Activated CD8-positive, alpha-beta memory T cell treated with anti-CD3 and anti-CD28 coated beads, Interleukin-2, amount 50 U/mL, for 4 hours (primary cell): ENCODE results near the gene ERG28.
"Not testable (repeated sequence)": the region's sequence is repeated elsewhere in the genome, so short reads cannot be mapped to it uniquely, and the experiment has no call there.

Experiments
- DNase-seq: peaks from one replicate; pipeline ENCODE4 v3.0.0-alpha.2; 2020

The ERG28 gene, protein sequence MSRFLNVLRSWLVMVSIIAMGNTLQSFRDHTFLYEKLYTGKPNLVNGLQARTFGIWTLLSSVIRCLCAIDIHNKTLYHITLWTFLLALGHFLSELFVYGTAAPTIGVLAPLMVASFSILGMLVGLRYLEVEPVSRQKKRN

DNA sequence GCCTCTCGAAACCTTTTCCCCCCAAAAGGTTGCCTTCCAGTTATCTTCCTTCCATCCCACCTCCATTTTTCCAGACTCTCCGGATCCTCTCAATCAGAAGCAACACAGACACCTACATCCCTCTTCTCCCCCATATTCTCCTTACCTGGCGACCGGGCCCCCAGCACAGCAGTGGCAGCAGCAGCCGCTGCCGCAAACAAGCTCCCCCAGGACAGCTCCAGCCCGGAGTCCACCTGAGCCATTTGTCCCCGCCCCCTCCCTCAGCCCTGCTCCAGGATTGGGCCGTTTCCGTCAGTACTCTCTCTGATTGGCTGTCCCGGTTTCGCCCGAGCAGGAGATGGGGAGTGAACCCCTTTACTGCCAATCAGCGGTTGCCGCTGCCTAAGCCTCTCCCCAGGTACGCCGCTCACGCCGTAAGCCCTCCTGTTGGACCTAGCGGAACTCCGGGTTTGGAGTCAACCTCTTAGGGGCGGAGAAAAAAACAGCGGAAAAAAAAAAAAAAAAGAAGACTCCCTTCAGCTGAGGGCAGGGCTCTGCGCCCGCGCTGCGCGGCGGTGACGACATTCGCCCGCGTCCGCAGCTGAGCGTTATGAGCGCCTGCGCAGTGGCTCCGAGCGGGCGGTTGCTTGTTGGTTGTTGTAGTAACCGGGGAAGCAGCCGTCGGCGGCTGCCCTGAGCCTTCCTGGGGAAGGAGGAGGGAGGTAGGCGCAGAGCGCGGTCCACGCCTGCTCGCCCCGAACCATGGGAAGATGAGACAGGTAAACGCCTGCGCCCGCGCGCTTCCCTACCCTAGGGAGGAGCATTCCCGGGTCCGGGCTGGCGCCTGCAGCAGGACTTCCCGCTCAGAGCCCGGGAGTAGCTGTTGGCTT lies at the start of gene ERG28, which contains the start of gene TTLL5:
Gene ERG28 (minus strand): TSS at position 247 of the 869 bp plus-strand sequence. CDS start 3,374 bp downstream, outside the sequence.
Gene TTLL5 (plus strand): TSS at position 617 of the 869 bp plus-strand sequence. CDS start 1,904 bp downstream, outside the sequence.
- peak; percentile 96 for DNase-seq

DNA sequence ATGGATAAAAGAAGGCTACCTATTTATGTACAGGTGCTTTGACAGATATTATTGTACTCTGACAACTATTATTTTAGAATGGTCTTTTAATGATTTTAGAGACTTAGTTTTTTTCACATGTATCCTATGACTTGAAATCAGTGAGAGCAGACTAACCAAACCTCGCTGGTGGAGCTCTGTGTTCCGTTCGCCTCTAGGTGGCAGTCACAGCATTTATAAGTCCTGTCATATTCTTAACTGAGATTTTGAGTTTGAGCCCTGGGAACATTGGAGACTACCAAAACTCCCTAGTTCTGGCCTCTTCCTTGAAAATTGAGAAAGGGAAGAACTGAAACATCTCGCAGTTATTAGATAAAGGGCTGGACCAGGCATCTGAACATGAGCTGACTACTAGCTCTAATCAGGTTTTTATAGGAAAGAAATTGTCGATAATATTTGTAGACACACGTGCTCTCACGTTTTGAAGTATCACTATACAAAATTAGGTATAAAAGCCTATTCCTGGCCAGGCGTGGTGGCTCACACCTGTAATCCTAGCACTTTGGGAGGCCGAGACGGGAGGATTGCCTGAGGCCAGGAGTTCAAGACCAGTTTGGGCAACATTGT lies 48.6 kb upstream of the ERG28 start:
- peak; percentile 60 for DNase-seq

DNA sequence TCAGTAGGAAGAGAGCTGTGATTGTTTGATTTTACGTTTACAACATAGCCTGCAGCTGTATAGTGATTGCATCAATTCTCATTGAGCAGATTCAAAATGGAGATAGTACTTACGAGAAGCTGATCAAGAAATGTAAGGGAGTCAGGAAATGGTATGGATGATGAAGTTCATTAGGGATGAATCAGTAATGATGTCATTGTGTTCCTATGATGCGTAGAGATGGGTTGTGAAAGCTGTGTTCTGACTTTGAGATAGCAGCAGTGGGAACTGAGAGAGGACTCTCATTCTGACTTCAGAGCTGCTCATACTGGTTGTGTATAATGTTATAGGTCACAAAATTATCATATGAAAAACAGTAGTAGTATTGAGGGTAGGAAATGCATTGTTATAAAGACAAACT lies 44.3 kb upstream of the ERG28 start:
- no peak for DNase-seq

DNA sequence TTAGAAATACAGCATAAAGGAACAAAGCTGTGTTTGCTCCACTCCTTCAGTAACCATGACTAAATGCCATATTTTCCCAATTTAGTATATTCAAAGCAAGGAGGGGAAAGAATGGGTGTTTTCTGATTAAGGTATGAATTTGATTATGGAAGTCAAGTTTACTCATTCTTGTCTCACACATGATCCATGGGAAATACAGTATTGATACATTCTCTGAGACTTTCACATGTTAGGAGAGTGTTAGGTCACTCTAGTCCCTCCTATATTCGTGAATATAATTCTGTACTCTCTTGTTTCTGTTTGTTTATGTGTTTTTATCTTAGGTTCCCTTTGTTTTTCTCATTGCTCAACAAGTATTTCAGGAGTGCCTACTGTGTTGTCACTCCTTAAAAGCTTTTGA lies 42.8 kb upstream of the ERG28 start:
- DNase-seq: no peak

DNA sequence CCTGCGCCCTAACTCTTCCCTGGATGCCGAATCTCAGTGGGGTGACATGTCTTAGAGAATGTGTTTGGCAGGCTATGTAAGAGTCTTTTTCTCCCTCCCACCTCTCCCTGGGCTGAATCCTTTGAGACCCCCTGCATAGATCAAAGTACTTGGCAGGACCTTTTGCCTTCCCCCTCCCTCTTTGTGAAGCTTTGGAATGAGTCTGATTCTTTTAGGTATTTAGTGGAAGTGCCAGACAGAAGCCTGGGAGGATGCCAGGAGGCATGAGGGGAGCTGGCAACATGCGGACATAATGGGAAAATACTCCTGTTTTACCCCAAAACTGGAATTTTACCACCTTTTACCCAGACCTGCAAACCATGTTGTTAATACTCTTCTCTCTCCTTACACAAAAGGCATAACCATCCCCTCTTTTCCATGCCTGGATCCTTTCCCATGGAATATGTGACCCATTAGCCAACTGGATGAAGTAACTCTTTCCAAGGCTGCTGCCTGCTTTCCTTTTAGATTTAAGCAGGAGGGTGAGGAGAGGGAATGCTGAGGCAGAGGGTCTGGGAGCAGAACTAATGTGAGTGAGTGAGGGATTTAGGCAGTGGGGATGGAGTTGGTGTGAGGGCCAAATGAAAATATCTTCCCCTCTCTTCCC lies 42.1 kb upstream of the ERG28 start:
- no peak for DNase-seq

DNA sequence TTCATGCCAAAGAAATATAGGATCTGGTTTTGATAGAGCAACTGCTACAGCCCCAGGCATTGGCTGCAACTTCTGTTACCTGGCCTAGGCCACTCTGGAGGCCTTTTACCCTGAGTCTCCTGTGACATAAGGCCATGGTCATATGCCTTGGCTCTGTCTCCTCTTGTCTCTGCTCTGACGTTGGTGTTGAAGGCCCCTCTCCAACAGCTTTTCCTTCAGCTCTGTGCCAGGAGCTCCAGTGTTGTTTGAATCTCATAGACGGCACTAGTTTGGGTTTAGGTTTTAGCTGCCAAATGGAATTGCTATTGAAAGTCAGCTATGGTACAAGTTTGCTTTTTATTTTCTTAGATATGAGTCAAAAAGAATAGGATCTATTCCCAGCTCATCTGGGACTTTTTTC lies 41.4 kb upstream of the ERG28 start:
- DNase-seq: no peak

DNA sequence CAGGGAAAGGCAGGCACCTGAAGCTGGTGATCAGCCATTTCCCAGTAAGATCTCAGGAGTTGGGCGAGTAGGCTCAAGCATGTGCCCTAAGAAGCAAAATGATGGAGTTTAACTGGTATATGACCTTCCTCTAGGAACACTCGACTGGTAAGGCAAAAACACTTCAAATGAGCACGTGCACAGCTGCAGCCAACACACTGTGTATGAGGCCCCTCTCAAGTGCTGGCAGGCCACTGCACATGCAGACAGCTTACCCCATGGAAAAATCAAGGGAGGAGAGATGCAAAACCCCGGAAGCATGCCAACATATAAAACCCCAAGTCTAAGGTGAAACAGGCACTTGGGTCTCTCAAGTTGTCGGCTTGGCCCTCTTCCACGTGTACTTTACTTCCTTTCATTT lies 39.6 kb upstream of the ERG28 start:
- DNase-seq: no peak

DNA sequence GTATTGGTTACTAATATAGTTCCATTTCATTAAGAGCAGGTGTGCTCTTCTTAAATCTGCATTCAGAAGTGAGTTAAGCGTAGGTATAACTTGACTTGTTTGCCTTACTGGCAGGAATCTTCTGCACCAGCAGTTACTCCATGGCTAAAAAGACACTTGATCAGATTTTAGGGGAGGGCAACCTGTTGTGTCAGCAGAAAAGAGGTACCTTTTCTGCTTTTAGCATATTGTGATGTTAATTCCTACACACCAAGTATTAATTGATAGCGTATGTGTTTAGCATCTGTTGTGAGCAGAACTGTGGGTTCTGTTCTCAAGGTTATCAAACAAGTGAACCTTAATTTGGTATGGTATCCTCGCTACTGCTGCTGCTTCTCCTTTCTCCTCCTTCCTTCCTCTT lies 38.7 kb upstream of the ERG28 start:
- no peak for DNase-seq

DNA sequence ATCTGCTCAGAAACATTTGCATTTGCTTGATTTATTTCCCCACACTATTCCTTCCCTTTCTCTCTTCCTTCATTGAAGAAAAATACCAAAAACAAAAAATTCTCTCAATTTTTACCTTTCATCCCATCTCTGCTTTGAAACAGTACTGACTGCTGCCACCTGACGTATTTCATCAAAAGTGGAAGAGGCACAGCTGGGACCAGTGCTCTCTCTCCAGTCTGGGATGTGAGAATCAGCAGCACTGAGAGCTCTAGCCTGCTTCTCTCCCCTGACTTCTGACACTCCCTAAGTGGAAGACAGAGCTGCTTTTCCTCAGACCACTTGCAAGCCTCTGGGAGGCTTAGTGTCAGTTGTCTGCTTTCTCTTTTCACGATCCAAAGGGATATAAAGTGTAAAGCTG lies 37.2 kb upstream of the ERG28 start:
- no peak for DNase-seq

DNA sequence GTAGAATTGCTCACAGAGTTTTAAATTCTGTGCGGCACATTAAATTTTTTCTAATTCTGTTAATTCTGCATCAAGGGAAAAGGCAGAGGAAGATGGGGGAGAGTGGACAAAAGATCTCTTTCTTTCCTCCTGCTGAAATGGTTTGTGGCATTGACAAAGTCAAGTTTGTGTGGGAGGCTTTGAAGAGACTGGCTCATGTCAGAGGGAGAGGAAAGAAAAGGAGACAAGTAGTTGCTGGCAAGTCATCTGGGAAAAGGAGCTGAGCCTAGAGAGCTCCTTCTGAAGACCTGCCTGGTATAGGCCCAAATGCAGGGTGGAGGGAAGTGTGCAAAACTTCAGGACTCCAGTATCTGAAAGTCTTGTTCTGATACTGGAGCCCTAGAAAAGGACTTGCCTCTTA lies 36.7 kb upstream of the ERG28 start:
- DNase-seq: no peak

DNA sequence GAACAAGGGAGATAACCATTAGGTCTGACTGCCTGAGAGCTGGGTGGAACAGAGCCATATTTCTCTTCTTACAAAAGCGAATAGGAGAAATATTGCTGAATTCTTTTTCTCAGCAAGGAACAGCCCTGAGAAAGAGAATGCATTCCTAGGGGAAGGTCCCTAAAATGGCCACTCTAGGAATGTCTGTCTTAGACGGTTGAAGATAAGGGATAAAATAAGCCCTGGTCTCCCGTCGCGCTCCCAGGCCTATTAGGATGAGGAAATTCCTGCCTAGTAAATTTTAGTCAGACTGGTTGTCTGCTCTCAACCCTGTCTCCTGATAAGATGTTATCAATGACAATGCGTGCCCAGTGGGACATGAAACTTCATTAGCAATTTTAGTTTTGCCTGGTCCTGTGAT lies 34.3 kb upstream of the ERG28 start:
- not testable (repeated sequence) for DNase-seq

DNA sequence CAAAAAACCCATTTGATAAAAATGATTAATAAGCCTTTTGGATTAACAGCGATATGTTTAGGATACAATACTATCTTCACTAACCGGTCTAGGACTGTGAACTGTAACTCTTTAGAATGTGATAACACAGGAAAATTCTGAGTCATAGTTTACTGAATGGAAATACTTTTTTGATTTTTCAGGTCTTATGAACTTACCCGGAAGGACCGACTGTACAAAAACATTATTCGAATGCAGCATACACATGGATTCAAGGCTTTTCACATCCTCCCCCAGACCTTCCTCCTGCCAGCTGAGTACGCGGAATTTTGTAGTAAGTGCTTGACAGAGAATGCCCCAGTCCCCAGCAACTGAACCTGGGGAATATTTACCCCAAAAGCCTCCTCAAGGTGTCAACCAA lies 29.3 kb upstream of the ERG28 start:
- no peak for DNase-seq

DNA sequence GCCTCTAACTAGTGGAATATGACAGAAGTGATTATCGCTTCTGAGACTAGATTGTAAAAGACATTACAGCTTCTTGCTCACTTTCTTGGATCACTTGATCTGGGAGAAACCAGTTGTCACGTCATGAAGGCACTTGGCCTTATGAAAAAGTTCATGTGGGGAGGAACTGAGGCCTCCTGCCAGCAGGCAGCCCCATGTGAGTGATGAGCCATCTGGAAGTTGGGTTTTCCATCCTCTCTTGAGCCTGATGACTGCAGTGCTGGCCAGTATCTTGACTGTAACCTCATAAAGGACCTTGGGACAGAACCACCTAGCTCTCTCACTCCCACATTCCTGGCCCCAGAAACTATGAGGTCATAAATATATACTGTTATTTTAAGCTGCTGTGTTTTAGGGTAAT lies 28.3 kb upstream of the ERG28 start:
- no peak for DNase-seq

DNA sequence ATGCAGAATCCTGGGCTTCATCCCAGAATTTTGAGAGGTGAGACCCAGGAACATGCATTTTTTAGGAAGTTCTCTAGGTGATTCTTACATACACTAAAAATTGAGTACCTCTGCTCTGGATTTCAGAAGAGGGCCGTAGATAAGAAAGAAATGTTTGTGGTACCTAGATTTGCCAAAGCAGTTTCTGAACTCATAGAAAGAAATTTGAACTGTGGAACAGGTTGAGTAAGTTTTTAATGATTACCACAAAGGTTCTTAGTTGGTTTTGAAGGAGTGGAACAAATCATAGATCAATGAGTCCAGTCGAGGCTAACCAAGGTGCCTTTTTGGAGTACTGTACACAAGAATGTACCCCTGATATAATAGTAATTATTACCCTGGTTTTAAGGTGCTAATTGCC lies 25.2 kb upstream of the ERG28 start:
- no peak for DNase-seq

DNA sequence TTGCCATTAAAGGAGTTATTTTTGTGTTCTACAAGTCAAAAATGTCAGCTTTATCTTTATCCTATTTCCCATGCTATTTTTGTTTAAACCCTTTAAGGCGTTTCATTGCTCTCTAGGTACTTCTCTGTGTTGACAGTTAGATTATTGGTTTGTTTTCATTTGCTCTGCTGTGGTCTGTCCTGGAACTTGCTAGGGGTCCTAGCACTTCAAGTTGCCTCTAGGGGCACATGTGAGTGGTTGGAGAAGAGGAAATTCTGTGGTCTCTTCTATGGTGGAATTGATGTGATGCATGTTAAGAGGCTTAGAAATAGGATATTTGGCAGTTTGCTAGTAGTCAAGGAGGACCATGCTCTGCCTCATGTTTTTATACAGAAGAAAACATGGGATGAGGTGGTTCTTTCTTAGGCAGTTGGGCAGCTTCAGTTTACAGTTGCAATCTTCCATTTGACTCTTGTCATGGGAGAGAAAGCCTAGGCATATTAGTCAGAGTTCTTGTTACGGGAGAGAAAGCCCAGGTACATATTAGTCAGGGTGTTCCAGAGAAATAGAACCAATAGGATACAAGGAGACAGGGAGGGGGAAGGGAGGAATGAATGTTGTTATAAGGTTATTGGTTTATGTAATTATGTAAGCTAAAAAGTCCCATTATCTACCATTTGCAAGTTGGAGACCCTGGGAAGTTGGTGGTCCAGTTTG lies 14.7 kb upstream of the ERG28 start:
- no peak for DNase-seq

DNA sequence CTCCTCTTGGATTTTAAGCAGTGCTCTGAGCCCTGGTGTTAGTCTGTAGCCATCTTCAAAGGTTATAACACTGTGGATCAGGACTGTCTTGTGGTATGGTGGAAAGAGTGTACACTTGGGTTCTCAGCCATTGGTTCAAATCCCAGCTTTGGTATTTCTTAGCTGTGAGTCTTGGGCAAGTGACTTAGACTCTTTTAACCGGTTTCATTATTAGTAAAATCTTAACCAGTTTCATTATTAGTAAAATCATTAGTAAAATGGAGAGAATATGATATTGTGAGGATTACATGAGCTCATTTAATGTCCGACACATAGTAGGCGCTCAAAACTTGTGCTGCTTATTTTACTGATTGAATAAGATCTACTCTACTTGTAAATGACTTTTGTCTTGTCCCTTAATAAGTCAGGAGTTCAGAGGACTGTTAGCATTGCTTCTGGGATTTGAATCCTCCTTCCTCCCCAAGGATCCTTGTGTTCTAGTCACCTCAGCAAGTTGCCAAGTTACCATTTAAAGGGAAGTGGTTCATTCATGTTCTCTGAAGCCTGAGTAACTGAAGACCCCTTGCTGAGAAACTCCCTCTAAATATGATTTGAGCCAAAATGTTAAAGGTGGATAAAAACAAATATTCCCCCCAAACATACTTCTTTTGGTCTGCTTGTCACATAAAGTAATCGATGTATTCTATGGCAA lies 12.8 kb upstream of the ERG28 start:
- DNase-seq: no peak

DNA sequence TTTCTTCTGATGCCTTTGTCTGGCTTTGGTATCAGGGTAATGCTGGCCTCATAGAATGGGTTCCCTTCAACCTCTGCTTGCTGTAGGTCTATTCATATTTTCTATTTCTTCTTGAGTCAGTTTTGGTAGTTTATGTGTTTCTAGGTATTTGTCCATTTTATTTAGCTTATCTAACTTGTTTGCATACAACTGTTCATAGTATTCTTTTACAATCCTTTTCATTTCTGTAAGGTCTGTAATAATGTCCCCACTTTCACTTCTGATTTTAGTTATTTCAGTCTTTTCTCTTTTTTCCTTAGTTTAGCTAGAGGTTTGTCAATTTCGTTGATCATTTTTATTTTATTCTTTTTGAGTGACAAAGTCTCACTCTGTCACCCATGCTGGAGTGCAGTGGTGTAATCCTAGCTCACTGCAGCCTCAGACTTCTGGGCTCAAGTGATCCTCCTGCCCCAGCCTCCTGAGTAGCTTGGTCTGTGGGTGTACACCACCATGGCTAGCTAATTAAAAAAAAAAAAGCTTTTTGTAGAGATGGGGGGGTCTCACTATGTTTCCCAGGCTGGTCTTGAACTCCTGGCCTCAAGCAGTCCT lies 12.0 kb upstream of the ERG28 start:
- DNase-seq: no peak

DNA sequence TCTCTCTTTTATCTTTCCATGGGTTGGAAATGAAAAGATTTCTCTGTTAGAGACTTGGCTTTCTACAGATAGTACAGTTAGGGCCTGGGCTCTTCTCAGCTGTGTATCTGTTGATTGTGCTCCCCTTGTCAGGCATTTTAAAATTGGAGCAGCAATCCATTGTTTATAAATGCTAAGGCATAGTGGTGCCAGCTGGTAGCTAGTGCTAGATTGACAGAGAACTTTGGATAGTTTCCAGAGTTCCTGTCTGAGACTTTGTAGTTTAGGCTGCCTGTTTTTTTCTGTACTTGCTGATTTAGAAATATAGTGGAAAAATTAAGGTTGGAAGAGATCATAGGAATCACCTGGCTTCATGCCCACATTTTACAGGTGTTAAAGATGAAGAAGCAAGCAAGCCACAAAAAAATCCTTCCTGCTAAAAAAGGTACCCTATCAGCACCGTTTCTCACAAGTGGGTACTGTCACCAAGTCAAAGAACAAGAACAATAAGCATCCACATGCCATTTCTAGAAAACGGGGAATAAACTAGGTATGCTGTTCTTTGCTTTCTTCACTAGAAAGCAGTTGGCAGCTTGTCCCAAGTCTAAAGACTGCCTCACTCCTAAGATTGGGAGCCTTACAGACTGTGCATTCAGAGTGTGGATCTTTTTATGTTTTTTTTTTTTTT lies 6.6 kb upstream of the ERG28 start:
- DNase-seq: no peak

DNA sequence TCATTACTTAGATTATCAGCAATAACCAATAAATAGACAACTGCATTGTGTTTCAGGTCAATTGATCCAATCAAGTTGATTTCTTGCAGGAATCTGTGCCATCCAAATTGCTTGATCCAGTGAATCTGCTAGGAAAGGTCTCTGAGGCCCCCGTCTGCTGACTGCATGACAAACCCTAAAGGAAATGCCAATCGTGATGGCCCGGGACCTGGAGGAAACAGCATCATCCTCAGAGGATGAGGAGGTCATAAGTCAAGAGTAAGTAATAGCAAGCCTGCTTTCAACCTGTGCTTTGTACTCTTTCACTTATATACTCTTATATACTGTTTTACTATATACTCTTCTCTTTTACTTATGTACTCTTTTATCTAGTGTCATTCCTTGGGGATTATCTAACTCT lies 2.3 kb upstream of the ERG28 start:
- no peak for DNase-seq

DNA sequence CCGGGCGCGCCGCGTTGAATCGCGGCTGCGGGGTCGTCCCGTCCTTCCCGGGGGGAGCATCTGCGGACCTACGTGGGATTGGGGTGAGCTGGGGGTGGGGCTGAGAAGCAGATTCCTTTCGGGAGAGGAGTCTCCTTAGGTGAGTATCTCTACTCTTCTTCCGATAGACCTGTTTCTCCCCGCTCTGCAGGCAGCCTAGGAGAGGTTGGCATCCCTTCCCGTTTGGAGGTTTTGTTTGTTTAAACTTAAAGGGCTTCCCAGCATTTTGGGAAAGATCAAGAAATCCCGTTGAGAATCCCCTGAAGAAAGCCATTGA lies 781 bp upstream of the ERG28 start:
- no peak for DNase-seq

DNA sequence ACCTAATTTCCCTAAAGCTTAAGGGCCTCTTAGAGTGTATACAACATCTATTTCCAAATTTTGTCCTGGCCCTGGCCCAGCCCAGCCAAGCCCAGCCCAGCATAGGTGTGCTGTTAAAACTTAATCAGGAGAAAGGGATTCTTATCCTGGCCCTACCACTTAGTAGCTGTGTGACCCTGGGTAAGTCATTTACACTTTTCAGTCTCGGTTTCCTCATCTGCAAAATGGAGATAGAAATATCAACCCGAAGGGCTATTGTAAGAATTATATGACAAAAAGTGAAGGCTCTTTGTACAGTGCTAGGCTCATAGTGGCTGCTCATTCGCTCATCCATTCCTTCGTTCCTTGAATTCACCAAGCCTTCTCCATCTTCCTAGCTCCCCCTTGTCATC lies 442 bp downstream of the ERG28 start:
- no peak for DNase-seq

DNA sequence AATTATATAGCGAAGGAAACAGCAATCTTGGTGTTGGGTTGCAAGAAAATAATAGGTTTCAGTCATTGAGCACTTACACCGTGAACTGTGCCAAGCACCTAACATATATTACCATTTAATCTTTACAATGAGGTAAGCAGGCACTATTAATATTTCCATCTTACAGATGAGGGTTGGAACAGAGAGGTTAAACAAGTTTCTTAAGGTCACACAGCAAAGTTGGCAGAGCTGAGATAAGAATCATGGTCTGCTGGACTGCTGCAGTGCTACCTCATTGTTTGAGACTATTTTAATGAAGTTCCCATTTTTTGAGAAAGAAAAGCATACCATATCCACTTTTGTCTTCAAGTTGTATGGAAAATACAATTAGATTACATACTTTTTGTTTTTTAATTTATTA lies 1.7 kb downstream of the ERG28 start:
- DNase-seq: no peak
